IMR-90 (cell line): ENCODE data around the gene CHI3L1. TPM values are rescaled to one million over a fixed set of nuclear protein-coding genes. Genes with fewer than 3 reads are reported as not detected.
"Not testable (repeated sequence)": the region's sequence is repeated elsewhere in the genome, so short reads cannot be mapped to it uniquely, and the experiment has no call there.

Source experiments
- ATAC-seq: fragments of 200-7000 bp; cut with Tn5 transposase; 2 replicates; pipeline ENCODE4 v1.9.1; 2020; ENCODE audit warnings: low read depth, mild to moderate bottlenecking, moderate library complexity
- BruUV-seq: library from RNA; stranded (reverse); fragments of 400-500 nt; replicated peaks from 2 replicates; lab custom pipeline; 2021; lab: Mats Ljungman, UMichigan
- CTCF ChIA-PET: fragments of 300-600 bp; formaldehyde crosslinking; extraction: SDS; loops from one replicate; lab custom pipeline; 2021; ENCODE audit warnings: antibody characterized with exemption; lab: Yijun Ruan, JAX
- POLR2A ChIA-PET: fragments of 300-600 bp; sonication (Branson Sonifier 250); formaldehyde crosslinking; loops from one replicate; lab custom pipeline; 2022; ENCODE audit warnings: antibody characterized with exemption; ENCODE audit not compliant: unreplicated experiment; lab: Charles Lee
- DNase-seq: peaks from one replicate; pipeline ENCODE4 v3.0.0; 2013
- H2AFZ ChIP-seq: replicated peaks from 2 replicates; pipeline ENCODE3; 2013; ENCODE audit warnings: low read length, mild to moderate bottlenecking; ENCODE audit not compliant: poor library complexity
- H2AK5ac ChIP-seq: 2 replicates; pipeline ENCODE4 v1.6.1; 2013; ENCODE audit warnings: low read depth, low read length, inconsistent platforms
- H2AK9ac ChIP-seq: replicated peaks from 2 replicates; pipeline ENCODE3; 2013; ENCODE audit warnings: mild to moderate bottlenecking, low read depth, low read length, moderate library complexity; ENCODE audit not compliant: poor library complexity
- H2BK120ac ChIP-seq: 2 replicates; pipeline ENCODE4 v1.6.1; 2013; ENCODE audit warnings: low read depth, low read length, inconsistent platforms
- H2BK15ac ChIP-seq: 3 replicates; pipeline ENCODE4 v1.6.1; 2013; ENCODE audit warnings: low read depth, low read length, inconsistent platforms
- H2BK20ac ChIP-seq: 2 replicates; pipeline ENCODE4 v1.6.1; 2013; ENCODE audit warnings: low read depth, mild to moderate bottlenecking, inconsistent platforms, low read length, moderate library complexity
- H2BK5ac ChIP-seq: 2 replicates; pipeline ENCODE4 v1.6.1; 2013; ENCODE audit warnings: mild to moderate bottlenecking, low read depth, low read length, inconsistent platforms; ENCODE audit not compliant: poor library complexity, severe bottlenecking
- H3K14ac ChIP-seq: replicated peaks from 2 replicates; pipeline ENCODE4 v1.6.1; 2013; ENCODE audit warnings: low read depth, low read length, inconsistent platforms
- H3K18ac ChIP-seq: 2 replicates; pipeline ENCODE4 v1.6.1; 2013; ENCODE audit warnings: low read depth, low read length, control low read depth
- H3K23ac ChIP-seq: 2 replicates; pipeline ENCODE4 v1.6.1; 2013; ENCODE audit warnings: low read depth, low read length, inconsistent platforms
- H3K27ac ChIP-seq: 2 replicates; pipeline ENCODE4 v1.5.1; 2013; ENCODE audit warnings: mild to moderate bottlenecking, control low read depth, low read length; ENCODE audit not compliant: insufficient read depth
- H3K27me3 ChIP-seq: 2 replicates; pipeline ENCODE4 v1.6.1; 2013; ENCODE audit warnings: low read length; ENCODE audit not compliant: control insufficient read depth, insufficient read depth
- H3K36me3 ChIP-seq: 2 replicates; pipeline ENCODE4 v1.6.1; 2013; ENCODE audit warnings: low read length, mixed read lengths; ENCODE audit not compliant: control insufficient read depth, insufficient read depth
- H3K4ac ChIP-seq: 2 replicates; pipeline ENCODE4 v1.6.1; 2013; ENCODE audit warnings: low read depth, low read length, inconsistent platforms
- H3K4me1 ChIP-seq: 2 replicates; pipeline ENCODE4 v1.6.1; 2013; ENCODE audit warnings: low read length, mixed read lengths; ENCODE audit not compliant: control insufficient read depth, insufficient read depth
- H3K4me2 ChIP-seq: 2 replicates; pipeline ENCODE4 v1.6.1; 2013; ENCODE audit warnings: low read depth, mild to moderate bottlenecking, control low read depth, low read length, moderate library complexity
- H3K4me3 ChIP-seq: 2 replicates; pipeline ENCODE4 v1.5.1; 2013; ENCODE audit warnings: low read depth, mild to moderate bottlenecking, control low read depth, low read length, moderate library complexity; ENCODE audit not compliant: insufficient read depth
- H3K56ac ChIP-seq: 2 replicates; pipeline ENCODE4 v1.6.1; 2013; ENCODE audit warnings: low read length, inconsistent platforms; ENCODE audit not compliant: insufficient read depth; ENCODE audit errors: extremely low read depth
- H3K79me1 ChIP-seq, 2 experiments: 2 replicates each; pipeline ENCODE4 v1.6.1; 2013; ENCODE audit warnings: low read length in 2 of 2, inconsistent platforms in 1 of 2, low read depth in 1 of 2
- H3K9ac ChIP-seq: 2 replicates; pipeline ENCODE4 v1.6.1; 2013; ENCODE audit warnings: low read depth, low read length, control low read depth
- H3K9me1 ChIP-seq: 2 replicates; pipeline ENCODE4 v1.6.1; 2013; ENCODE audit warnings: low read length, inconsistent platforms; ENCODE audit not compliant: insufficient read depth
- H3K9me3 ChIP-seq: 2 replicates; pipeline ENCODE4 v1.6.1; 2013; ENCODE audit warnings: low read length; ENCODE audit not compliant: control insufficient read depth, insufficient read depth
- H4K20me1 ChIP-seq: 2 replicates; pipeline ENCODE4 v1.6.1; 2013; ENCODE audit warnings: low read length, inconsistent platforms; ENCODE audit not compliant: insufficient read depth
- H4K5ac ChIP-seq: 2 replicates; pipeline ENCODE4 v1.6.1; 2013; ENCODE audit warnings: mild to moderate bottlenecking, low read depth, low read length, control low read depth
- H4K8ac ChIP-seq, 2 experiments: 2 replicates each; pipeline ENCODE4 v1.6.1; 2013; ENCODE audit warnings: low read depth in 2 of 2, low read length in 2 of 2, control low read depth in 1 of 2, inconsistent platforms in 1 of 2
- H4K91ac ChIP-seq: 2 replicates; pipeline ENCODE4 v1.6.1; 2013; ENCODE audit warnings: low read depth, low read length, inconsistent platforms; ENCODE audit not compliant: insufficient read depth
- CTCF ChIP-seq: conservative IDR thresholded peaks from 2 replicates; pipeline ENCODE4 v1.5.1; 2012; ENCODE audit warnings: mild to moderate bottlenecking, low read depth, low read length, improper control_type of control experiment
- NFE2L2 ChIP-seq: fragments of 150-350 bp; IDR thresholded peaks from 2 replicates; pipeline ENCODE4 v1.6.1; 2016; ENCODE audit warnings: low read depth, mild to moderate bottlenecking, low read length
- SMC3 ChIP-seq: fragments of 150-350 bp; IDR thresholded peaks from 2 replicates; pipeline ENCODE4 v1.6.1; 2016; ENCODE audit warnings: low read depth, mild to moderate bottlenecking, antibody characterized with exemption, low read length, moderate library complexity
- WGBS, 2 experiments: methylation state at CpG; one replicate each; pipeline versions ENCODE4 v1.1.5 to v1.1.7; 2013; ENCODE audit warnings: missing lambda C conversion rate in 2 of 2; ENCODE audit not compliant: insufficient read length in 1 of 2; ENCODE audit errors: extremely low coverage in 2 of 2; 5-methylcytosine and 5-hydroxymethylcytosine counted together
- dilution Hi-C: fragments of 300-500 bp; cut with HindIII; formaldehyde crosslinking; loops from one replicate; pipeline ENCODE4 v1.14.3; 2018; ENCODE audit warnings: low sequenced_read_pairs; ENCODE audit not compliant: unreplicated experiment
- in situ Hi-C: fragments of 300-500 bp; cut with MboI; formaldehyde crosslinking; loops from 3 replicates; pipeline ENCODE4 v1.14.3; 2019; ENCODE audit warnings: low sequenced_read_pairs, inconsistent platforms, mixed read lengths
- intact Hi-C: fragments of 100-400 bp; cut with micrococcal nuclease; formaldehyde crosslinking; loops from 2 replicates; pipeline ENCODE4 v1.10.0; 2022
- polyA plus RNA-seq, 3 experiments: library from polyadenylated mRNA; depleted of rRNA; stranded (reverse); fragments of >200 nt; gene quantifications; 2 replicates each; pipeline ENCODE4 v1.2.3, GENCODE V29; 2012; ENCODE audit warnings: low replicate concordance in 1 of 3
- total RNA-seq: library from RNA; depleted of rRNA; stranded (reverse); fragments of >200 nt; gene quantifications from 2 replicates; pipeline ENCODE4 v1.2.3, GENCODE V29; 2012

CHI3L1 gene
- total and polyA plus RNA-seq, 2 of the 4 experiments (the other 2 are of a cell fraction), result 0.17 TPM; not detected in 1

GRCh38 chr1:203186446-203187303 is at the start of gene CHI3L1 (continued):
- TF ChIP-seq CTCF, result no peak
- TF ChIP-seq NFE2L2, result no peak
- TF ChIP-seq SMC3, result no peak

- no CpG with 5 or more reads among the region's 7 CpGs for WGBS, 2 experiments
- H2AFZ ChIP-seq, H3K4me3 ChIP-seq, H3K27ac ChIP-seq, H3K14ac ChIP-seq, H2BK15ac ChIP-seq, intact Hi-C loops, POLR2A ChIA-PET, H2AK5ac ChIP-seq, DNase-seq, H3K23ac ChIP-seq, H3K4ac ChIP-seq, H2BK5ac ChIP-seq, H4K91ac ChIP-seq, dilution Hi-C loops, H2BK20ac ChIP-seq, ATAC-seq, H4K5ac ChIP-seq, H3K18ac ChIP-seq, H3K4me2 ChIP-seq, in situ Hi-C loops, H2BK120ac ChIP-seq, H3K4me1 ChIP-seq, H2AK9ac ChIP-seq, H3K36me3 ChIP-seq, H3K56ac ChIP-seq, H3K79me1 ChIP-seq, BruUV-seq, H3K9me3 ChIP-seq, H4K20me1 ChIP-seq, H3K9me1 ChIP-seq, H3K9ac ChIP-seq, CTCF ChIA-PET, H4K8ac ChIP-seq: not testable (repeated sequence)
- peaks cover 40% of the 10 kb centered on the region for H3K27me3 ChIP-seq
Measured at GRCh38 chr1:203234901-203235300, 48.4 kb upstream of the CHI3L1 start.
